Kidney (tissue), 14 donors: Measurements from ENCODE around the gene TLE5. TPM values are rescaled to one million over a fixed set of nuclear protein-coding genes. Genes with fewer than 3 reads are reported as not detected.

Experiments
- DNase-seq, 5 donors: peaks; one replicate each; pipeline ENCODE4 v3.0.0-alpha.2; 2013 to 2020
- FAIRE-seq: peaks from 2 replicates; lab custom pipeline; 2012; peaks lifted over from hg19 to GRCh38; lab: Jason Lieb, UNC
- H3K27ac ChIP-seq, 2 donors: one replicate each; pipeline ENCODE4 v1.7.0; 2013; ENCODE audit warnings: low read depth in 2 of 2, low read length in 2 of 2, inconsistent platforms in 1 of 2
- H3K27me3 ChIP-seq: one replicate; pipeline ENCODE4 v1.7.1; 2013; ENCODE audit warnings: low read length, inconsistent platforms; ENCODE audit not compliant: control insufficient read depth, insufficient read depth
- H3K36me3 ChIP-seq, 3 donors: one replicate each; pipeline versions ENCODE4 v1.7.0 to v1.7.1; 2013; ENCODE audit warnings: low read length in 3 of 3, control low read depth in 1 of 3, inconsistent platforms in 1 of 3; ENCODE audit not compliant: insufficient read depth in 3 of 3, control insufficient read depth in 2 of 3
- H3K4me1 ChIP-seq, 3 donors: one replicate each; pipeline versions ENCODE4 v1.7.0 to v1.7.1; 2013; ENCODE audit warnings: low read length in 3 of 3, inconsistent platforms in 1 of 3, low read depth in 1 of 3; ENCODE audit not compliant: control insufficient read depth in 2 of 3, insufficient read depth in 2 of 3
- H3K4me3 ChIP-seq, 3 donors: one replicate each; pipeline versions ENCODE4 v1.7.0 to v1.8.1; 2013; ENCODE audit warnings: low read length in 3 of 3, control low read depth in 1 of 3, inconsistent platforms in 1 of 3
- H3K9ac ChIP-seq, 3 donors: one replicate each; pipeline versions ENCODE4 v1.7.0 to v1.7.1; 2013; ENCODE audit warnings: low read length in 3 of 3, control low read depth in 1 of 3, inconsistent platforms in 1 of 3
- H3K9me3 ChIP-seq, 3 donors: one replicate each; pipeline versions ENCODE4 v1.7.0 to v1.7.1; 2013; ENCODE audit warnings: low read length in 3 of 3, control low read depth in 1 of 3, inconsistent platforms in 1 of 3; ENCODE audit not compliant: control insufficient read depth in 2 of 3, insufficient read depth in 1 of 3
- intact Hi-C: fragments of 100-400 bp; cut with DNase I; formaldehyde crosslinking; loops from one replicate; pipeline ENCODE4 v1.11.1; 2022
- polyA plus RNA-seq: library from polyadenylated mRNA; stranded (reverse); fragments of 350-450 nt; fragmentation: Illumina TruSeq; extraction: RNeasy Lipid Tissue Mini Kit (QIAGEN cat#74804); gene quantifications from one replicate; pipeline ENCODE4 v1.2.3, GENCODE V29; 2014; ENCODE audit warnings: low read depth, low replicate concordance; ENCODE audit not compliant: insufficient read depth
- total RNA-seq: library from RNA; stranded (reverse); fragmentation: NEBNext Ultra II Directional; extraction: Animal tissue kit (Norgen Biotek cat#: 25700); gene quantifications from one replicate; pipeline ENCODE4 v1.2.1, GENCODE V29; 2021
- TF ChIP-seq, protein P1 (sequence below): IDR thresholded peaks from 3 replicates; pipeline ENCODE4 v1.5.1; 2012; ENCODE audit warnings: mild to moderate bottlenecking, moderate library complexity, borderline replicate concordance; ENCODE audit not compliant: insufficient read depth; ENCODE audit errors: extremely low read depth
- donor health status: control.
- donor health status: control.
- donor health status: control.
- donor health status: control.
- donor health status: control.
- donor health status: DM: yes; HTN: yes; CAD: no.
- donor health status: Normal renal cell carcinoma (clear cell type).

TLE5 gene
- total and polyA plus RNA-seq, 2 donors from 2014 or later: 526 to 580 TPM

DNA sequence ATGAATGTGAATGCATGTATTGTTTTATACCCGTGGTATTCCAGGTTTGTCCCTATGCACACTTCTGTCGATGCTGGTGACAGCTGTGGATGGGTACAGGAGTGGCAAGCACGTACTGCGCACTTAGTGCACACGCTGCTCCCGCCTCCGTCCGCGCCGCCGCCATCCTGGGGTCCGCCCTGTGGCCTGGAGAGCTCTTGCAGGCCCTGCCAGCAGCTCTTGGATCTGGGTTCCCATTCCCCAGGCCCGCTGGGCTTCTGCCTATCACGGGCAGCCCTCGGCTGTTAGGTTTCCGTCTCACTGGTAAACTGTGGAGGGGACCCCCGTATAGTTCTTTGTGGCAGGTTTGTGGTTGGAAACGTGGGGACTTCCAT, 35.8 kb upstream of the TLE5 start:
- TF ChIP-seq, protein P1, sequence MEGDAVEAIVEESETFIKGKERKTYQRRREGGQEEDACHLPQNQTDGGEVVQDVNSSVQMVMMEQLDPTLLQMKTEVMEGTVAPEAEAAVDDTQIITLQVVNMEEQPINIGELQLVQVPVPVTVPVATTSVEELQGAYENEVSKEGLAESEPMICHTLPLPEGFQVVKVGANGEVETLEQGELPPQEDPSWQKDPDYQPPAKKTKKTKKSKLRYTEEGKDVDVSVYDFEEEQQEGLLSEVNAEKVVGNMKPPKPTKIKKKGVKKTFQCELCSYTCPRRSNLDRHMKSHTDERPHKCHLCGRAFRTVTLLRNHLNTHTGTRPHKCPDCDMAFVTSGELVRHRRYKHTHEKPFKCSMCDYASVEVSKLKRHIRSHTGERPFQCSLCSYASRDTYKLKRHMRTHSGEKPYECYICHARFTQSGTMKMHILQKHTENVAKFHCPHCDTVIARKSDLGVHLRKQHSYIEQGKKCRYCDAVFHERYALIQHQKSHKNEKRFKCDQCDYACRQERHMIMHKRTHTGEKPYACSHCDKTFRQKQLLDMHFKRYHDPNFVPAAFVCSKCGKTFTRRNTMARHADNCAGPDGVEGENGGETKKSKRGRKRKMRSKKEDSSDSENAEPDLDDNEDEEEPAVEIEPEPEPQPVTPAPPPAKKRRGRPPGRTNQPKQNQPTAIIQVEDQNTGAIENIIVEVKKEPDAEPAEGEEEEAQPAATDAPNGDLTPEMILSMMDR: no peak
- Histone ChIP-seq H3K36me3 (no peaks in the 10 kb centered on the region), H3K27me3 (no peaks in the 10 kb centered on the region), H3K27ac (peak overlapping the region; percentile 74 to 86), H3K4me1 (peaks cover 0 to 64% (median 21%) of the 10 kb centered on the region in 3 donors), H3K4me3 (peak overlapping the region in 2 of 3 donors; percentile 33 to 85), H3K9ac (peak overlapping the region in 2 of 3 donors; percentile 19 to 95), H3K9me3 (no peaks in the 10 kb centered on the region)
- peak in 1 of 5 donors; percentile 77 for DNase-seq
- FAIRE-seq: no peak
- intact Hi-C loops: no loop called here

DNA sequence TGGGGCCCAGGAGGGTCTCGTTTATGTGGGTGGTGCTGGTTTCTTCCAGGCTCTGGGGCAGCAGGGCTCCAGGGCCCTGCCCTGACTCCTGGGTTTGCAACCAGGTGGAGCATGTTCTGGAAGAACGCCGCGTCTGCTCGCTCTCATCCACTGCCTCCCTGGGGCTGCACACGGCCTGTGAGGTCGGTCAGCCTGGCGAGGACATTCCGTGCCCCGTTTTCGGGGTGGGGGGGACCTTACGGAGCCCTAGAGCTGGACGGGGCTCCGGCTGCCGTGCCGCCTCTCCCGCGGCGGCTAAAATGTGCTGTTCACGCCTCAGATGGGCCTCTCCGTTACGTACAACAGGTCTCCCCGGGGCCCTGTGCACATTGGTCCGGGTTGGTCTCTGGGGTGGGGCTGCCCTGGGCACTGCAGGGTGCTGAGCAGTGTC, 35.2 kb upstream of the TLE5 start:
- peaks cover 0 to 61% (median 21%) of the 10 kb centered on the region in 3 donors for H3K4me1 ChIP-seq
- peak overlapping the region in 2 of 3 donors; percentile 33 to 85 for H3K4me3 ChIP-seq
- DNase-seq: peak in 1 of 5 donors; percentile 68
- peak overlapping the region in 2 of 3 donors; percentile 19 to 95 for H3K9ac ChIP-seq
- no peaks in the 10 kb centered on the region for H3K36me3 ChIP-seq
- no peak for FAIRE-seq
- intact Hi-C loops: no loop called here
- H3K27ac ChIP-seq: peak overlapping the region; percentile 74 to 86
- no peaks in the 10 kb centered on the region for H3K27me3 ChIP-seq
- no peaks in the 10 kb centered on the region for H3K9me3 ChIP-seq
- TF ChIP-seq, protein P1: no peak

DNA sequence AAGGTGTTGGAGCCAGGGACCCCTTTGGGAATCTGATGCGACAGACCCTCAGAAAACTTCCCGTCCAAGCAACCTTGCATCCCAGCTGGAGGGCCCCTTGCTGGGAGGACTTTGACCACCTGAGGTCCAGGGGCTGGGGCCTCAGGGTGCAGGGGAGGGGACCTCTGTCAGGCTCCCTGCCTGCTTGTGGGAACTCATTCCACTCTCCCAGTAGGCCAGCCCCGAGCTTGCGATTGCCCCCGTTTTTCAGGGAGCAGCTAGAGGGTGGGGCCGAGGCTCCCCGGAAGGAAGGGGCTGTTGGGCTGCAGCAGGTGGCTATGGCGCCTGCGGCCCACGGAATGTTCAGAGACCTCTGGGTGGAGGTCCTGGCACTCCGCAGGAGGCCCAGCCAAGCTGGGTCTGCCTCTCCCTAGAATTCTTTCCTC, 34.6 kb upstream of the TLE5 start:
- Histone ChIP-seq H3K4me3 (peak overlapping the region in 2 of 3 donors; percentile 2 to 85), H3K9ac (peak overlapping the region in 2 of 3 donors; percentile 19 to 95), H3K27ac (peak overlapping the region in 1 of 2 donors; percentile 86), H3K4me1 (peaks cover 0 to 60% (median 21%) of the 10 kb centered on the region in 3 donors), H3K27me3 (no peaks in the 10 kb centered on the region), H3K9me3 (no peaks in the 10 kb centered on the region), H3K36me3 (no peaks in the 10 kb centered on the region)
- DNase-seq: peak in 1 of 5 donors; percentile 67
- no peak for FAIRE-seq
- intact Hi-C loops: no loop called here
- TF ChIP-seq, protein P1: no peak
